MCF 10A (cell line): ENCODE measurements around the gene FSTL1. TPM values are rescaled to one million over a fixed set of nuclear protein-coding genes. Genes with fewer than 3 reads are reported as not detected.

Source experiments
- BruUV-seq: library from RNA; stranded (reverse); fragments of 400-500 nt; replicated peaks from 2 replicates; lab custom pipeline; 2021; lab: Mats Ljungman, UMichigan
- CTCF ChIA-PET: fragments of 300-600 bp; sonication (Branson Sonifier 250); formaldehyde crosslinking; extraction: SDS; loops from one replicate; lab custom pipeline; 2021; ENCODE audit warnings: antibody characterized with exemption, inconsistent platforms; lab: Yijun Ruan, JAX
- POLR2A ChIA-PET: fragments of 300-600, 350-650 bp; sonication (Branson Sonifier 250); formaldehyde crosslinking; extraction: SDS; loops from one replicate; lab custom pipeline; 2020; ENCODE audit warnings: antibody characterized with exemption, inconsistent platforms; lab: Yijun Ruan, JAX
- DNase-seq: peaks from one replicate; pipeline ENCODE4 v3.0.0-alpha.2; 2018; ENCODE audit not compliant: unreplicated experiment
- H3K27ac Mint-ChIP-seq: one replicate; pipeline ENCODE4 v1.8.0; 2022; ENCODE audit warnings: mild to moderate bottlenecking, low read depth, mixed read lengths; ENCODE audit not compliant: unreplicated experiment
- H3K27me3 Mint-ChIP-seq: one replicate; pipeline ENCODE4 v1.8.0; 2022; ENCODE audit warnings: mixed read lengths; ENCODE audit not compliant: insufficient read depth, unreplicated experiment
- H3K36me3 Mint-ChIP-seq: one replicate; pipeline ENCODE4 v1.8.0; 2022; ENCODE audit warnings: mild to moderate bottlenecking, moderate library complexity, mixed read lengths; ENCODE audit not compliant: insufficient read depth, unreplicated experiment
- H3K4me1 Mint-ChIP-seq: one replicate; pipeline ENCODE4 v1.8.0; 2022; ENCODE audit warnings: mixed read lengths; ENCODE audit not compliant: insufficient read depth, unreplicated experiment
- H3K4me3 Mint-ChIP-seq: one replicate; pipeline ENCODE4 v1.8.0; 2022; ENCODE audit warnings: mild to moderate bottlenecking, moderate library complexity, mixed read lengths; ENCODE audit not compliant: unreplicated experiment
- H3K9me3 Mint-ChIP-seq: one replicate; pipeline ENCODE4 v1.8.0; 2022; ENCODE audit warnings: mixed read lengths; ENCODE audit not compliant: unreplicated experiment
- intact Hi-C: fragments of 100-400 bp; cut with micrococcal nuclease; formaldehyde crosslinking; loops from 2 replicates; pipeline ENCODE4 v1.14.1; 2022
- total RNA-seq: library from RNA; stranded (reverse); gene quantifications from 2 replicates; pipeline ENCODE4 v1.2.3, GENCODE V29; 2022
- TF ChIP-seq, protein P1 (sequence below): fragments of 200-600 bp; IDR thresholded peaks from one replicate; pipeline ENCODE4 v1.8.0; 2022; ENCODE audit warnings: antibody characterized with exemption, mild to moderate bottlenecking; ENCODE audit not compliant: unreplicated experiment

FSTL1 gene
- total RNA-seq, 1 experiment from 2014 or later, result 56.4 TPM

DNA sequence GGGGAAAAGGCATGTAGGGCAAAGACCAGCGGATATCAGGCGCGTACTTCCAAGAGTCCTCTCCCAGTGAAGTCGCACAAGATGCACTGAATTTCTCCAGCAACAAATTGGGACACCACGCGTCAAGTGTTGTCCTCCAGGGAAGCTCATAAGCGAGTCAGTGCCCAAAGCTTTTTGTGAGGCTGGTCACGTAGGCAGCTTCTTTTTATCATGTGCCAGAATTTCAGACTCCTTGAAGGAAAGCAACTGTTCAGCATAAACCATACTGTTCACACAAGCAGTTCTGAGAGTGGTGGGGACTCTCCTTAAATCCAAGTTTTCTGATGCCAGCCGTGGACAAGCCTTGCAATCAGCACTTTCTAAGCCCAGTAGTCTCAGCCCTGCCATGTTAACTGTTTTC lies 10.1 kb upstream of the FSTL1 start:
- no peak for DNase-seq
- no peaks in the 10 kb centered on the region for H3K9me3 Mint-ChIP-seq
- H3K27ac Mint-ChIP-seq, result no peak overlapping the region
- no peaks in the 10 kb centered on the region for H3K27me3 Mint-ChIP-seq
- H3K4me1 Mint-ChIP-seq, result no peaks in the 10 kb centered on the region
- no peak overlapping the region for H3K4me3 Mint-ChIP-seq
- no TSS peak for BruUV-seq
- TF ChIP-seq, protein P1, sequence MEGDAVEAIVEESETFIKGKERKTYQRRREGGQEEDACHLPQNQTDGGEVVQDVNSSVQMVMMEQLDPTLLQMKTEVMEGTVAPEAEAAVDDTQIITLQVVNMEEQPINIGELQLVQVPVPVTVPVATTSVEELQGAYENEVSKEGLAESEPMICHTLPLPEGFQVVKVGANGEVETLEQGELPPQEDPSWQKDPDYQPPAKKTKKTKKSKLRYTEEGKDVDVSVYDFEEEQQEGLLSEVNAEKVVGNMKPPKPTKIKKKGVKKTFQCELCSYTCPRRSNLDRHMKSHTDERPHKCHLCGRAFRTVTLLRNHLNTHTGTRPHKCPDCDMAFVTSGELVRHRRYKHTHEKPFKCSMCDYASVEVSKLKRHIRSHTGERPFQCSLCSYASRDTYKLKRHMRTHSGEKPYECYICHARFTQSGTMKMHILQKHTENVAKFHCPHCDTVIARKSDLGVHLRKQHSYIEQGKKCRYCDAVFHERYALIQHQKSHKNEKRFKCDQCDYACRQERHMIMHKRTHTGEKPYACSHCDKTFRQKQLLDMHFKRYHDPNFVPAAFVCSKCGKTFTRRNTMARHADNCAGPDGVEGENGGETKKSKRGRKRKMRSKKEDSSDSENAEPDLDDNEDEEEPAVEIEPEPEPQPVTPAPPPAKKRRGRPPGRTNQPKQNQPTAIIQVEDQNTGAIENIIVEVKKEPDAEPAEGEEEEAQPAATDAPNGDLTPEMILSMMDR, result no peak
- peaks cover 5% of the 10 kb centered on the region for H3K36me3 Mint-ChIP-seq
- ChIA-PET POLR2A (no interaction called here), CTCF (interaction anchor here (0.6 to 1.9 kb wide), 3 partner anchors 41 to 98 kb away, joined by 4 to 5 read pairs (median 4); no protein-coding TSS in a partner anchor)
- intact Hi-C loops, result no loop called here

DNA sequence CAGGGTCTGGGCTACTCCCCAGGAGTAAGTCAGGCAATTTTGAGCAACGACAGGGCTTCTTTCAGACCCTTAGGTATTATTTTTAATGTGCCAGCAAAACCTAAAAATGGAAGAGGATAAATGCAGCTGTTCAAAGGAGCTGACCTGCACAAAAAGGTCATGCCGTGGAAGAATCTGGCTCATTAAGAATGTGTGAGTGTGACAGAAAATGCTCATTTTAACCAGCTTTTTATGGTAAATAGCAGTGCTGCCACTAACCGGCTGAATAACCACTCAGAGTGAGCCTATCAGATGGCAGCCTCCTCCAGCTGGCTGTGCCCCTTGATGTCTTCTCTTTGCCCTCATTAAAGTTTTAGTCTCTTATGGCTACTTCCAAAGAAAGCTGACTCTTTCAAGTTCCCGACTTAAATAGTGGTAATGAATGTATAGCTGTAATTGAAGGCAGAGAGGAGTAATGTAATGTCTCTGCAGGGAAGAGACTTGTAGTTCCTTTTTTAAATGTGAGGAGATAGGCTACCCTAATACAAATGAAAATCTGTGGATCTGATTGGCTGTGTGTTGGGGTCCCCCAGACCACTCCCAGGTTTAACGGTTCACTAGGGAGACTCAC lies 9.5 kb upstream of the FSTL1 start:
- H3K36me3 Mint-ChIP-seq, result peaks cover 5% of the 10 kb centered on the region
- ChIA-PET POLR2A (no interaction called here), CTCF (interaction anchor here (0.6 to 1.9 kb wide), 3 partner anchors 41 to 99 kb away, joined by 4 to 5 read pairs (median 4); no protein-coding TSS in a partner anchor)
- intact Hi-C loops, result no loop called here
- TF ChIP-seq, protein P1, result no peak
- H3K27ac Mint-ChIP-seq, result no peak overlapping the region
- H3K27me3 Mint-ChIP-seq, result no peaks in the 10 kb centered on the region
- no peak overlapping the region for H3K4me3 Mint-ChIP-seq
- no peak for DNase-seq
- H3K9me3 Mint-ChIP-seq, result no peaks in the 10 kb centered on the region
- no TSS peak for BruUV-seq
- no peaks in the 10 kb centered on the region for H3K4me1 Mint-ChIP-seq

DNA sequence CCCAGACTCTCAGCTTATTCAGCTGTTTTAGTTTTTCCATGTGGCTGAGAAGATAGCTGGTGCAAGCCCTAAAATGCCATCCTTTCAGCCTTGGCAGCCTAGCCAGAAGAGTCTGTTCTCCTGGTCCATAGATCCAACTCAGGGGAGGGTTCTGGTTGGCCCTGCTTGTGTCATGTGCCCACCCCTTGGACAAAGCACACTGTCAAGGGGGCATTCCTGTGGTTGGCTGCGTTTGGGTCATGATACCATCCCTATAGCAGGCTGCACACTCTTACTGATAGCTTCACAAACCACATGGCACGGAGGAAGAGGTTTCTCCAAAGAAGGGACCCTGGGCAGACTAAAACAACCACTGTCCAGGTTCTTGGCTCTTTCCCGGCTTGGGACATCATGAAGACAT lies 8.4 kb upstream of the FSTL1 start:
- intact Hi-C loops, result no loop called here
- TF ChIP-seq, protein P1, result no peak
- no peak overlapping the region for H3K4me3 Mint-ChIP-seq
- CTCF ChIA-PET, result interaction anchor here (0.7 to 1.2 kb wide), 2 partner anchors 9 to 51 kb away, joined by 3 read pairs; no protein-coding TSS in a partner anchor
- POLR2A ChIA-PET, result no interaction called here
- BruUV-seq, result no TSS peak
- H3K9me3 Mint-ChIP-seq, result no peaks in the 10 kb centered on the region
- DNase-seq, result no peak
- no peaks in the 10 kb centered on the region for H3K4me1 Mint-ChIP-seq
- peaks cover 5% of the 10 kb centered on the region for H3K36me3 Mint-ChIP-seq
- no peak overlapping the region for H3K27ac Mint-ChIP-seq
- H3K27me3 Mint-ChIP-seq, result no peaks in the 10 kb centered on the region

- no peak for DNase-seq
- H3K4me3 Mint-ChIP-seq, result no peak overlapping the region
- BruUV-seq, result no TSS peak
- POLR2A ChIA-PET, result interaction anchor here (0.6 to 0.8 kb wide), 2 partner anchors 8 to 90 kb away, joined by 3 read pairs; no protein-coding TSS in a partner anchor
- no peak overlapping the region for H3K27ac Mint-ChIP-seq
- TF ChIP-seq, protein P1, result no peak
- no peaks in the 10 kb centered on the region for H3K36me3 Mint-ChIP-seq
- no peaks in the 10 kb centered on the region for H3K27me3 Mint-ChIP-seq
- CTCF ChIA-PET, result interaction anchor here (0.6 to 2.2 kb wide), 6 partner anchors 11 to 327 kb away, joined by 3 to 6 read pairs (median 4); no protein-coding TSS in a partner anchor
- H3K9me3 Mint-ChIP-seq, result no peaks in the 10 kb centered on the region
- H3K4me1 Mint-ChIP-seq, result no peaks in the 10 kb centered on the region
- intact Hi-C loops, result no loop called here
Observed at GRCh38 chr3:120457827-120458226, 7.0 kb upstream of the FSTL1 start.
